Measurements from ENCODE around the gene AHSP. TPM values are rescaled to one million over a fixed set of nuclear protein-coding genes. Genes with fewer than 3 reads are reported as not detected.
"Not testable (repeated sequence)": the region's sequence is repeated elsewhere in the genome, so short reads cannot be mapped to it uniquely, and the experiment has no call there.

AHSP gene
- total RNA-seq, 1 experiment from 2014 or later: not detected

DNA sequence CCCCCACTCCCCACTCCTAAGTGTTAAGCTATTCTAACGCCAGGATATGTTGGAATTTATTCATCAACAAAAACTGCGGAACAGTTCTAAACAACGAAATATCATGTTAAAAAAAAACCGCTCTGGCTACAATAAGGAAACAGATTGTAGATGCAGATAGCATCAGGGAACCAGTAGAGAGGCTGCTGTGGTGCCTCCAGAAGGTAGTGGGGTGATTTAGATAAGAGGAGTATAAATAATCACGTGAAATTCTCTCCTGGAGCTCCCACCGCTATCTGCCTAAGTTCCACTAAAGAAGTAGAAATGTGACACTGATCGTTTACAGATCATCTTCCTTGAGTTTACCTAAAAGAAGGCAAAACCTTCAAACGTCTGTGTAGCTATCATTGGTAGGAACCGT is 8.0 kb downstream of the AHSP start:
- no peaks in the 10 kb centered on the region for H3K4me1 Mint-ChIP-seq (ENCODE audit: low read depth, unreplicated experiment)
- H3K9me3 Mint-ChIP-seq (ENCODE audit: unreplicated experiment): no peaks in the 10 kb centered on the region
- no peak for DNase-seq
- BruUV-seq (replicated peaks): no TSS peak
- intact Hi-C loops (cut with micrococcal nuclease; ENCODE audit: unreplicated experiment): no loop called here
- Histone ChIP-seq H3K36me3 (ENCODE audit: control insufficient read depth, insufficient read depth, low read length) (no peaks in the 10 kb centered on the region), H3K4me1 (no peaks in the 10 kb centered on the region), H3K27me3 (replicated peaks; ENCODE audit: control insufficient read depth, insufficient read depth, low read length) (no peaks in the 10 kb centered on the region), H3K4me3 (ENCODE audit: low read depth, low read length) (no peak overlapping the region), H3K9me3 (no peaks in the 10 kb centered on the region)
- ChIA-PET CTCF (interaction anchor here (0.6 kb wide), 1 partner anchor 320 kb away, joined by 6 read pairs; no protein-coding TSS in a partner anchor), POLR2A (no interaction called here)
- peaks cover 3% of the 10 kb centered on the region for H3K27me3 Mint-ChIP-seq (ENCODE audit: insufficient read depth, unreplicated experiment)
- no peak overlapping the region for H3K4me3 Mint-ChIP-seq (ENCODE audit: unreplicated experiment)
- H3K27ac Mint-ChIP-seq (ENCODE audit: unreplicated experiment): no peak overlapping the region
- H3K36me3 Mint-ChIP-seq (ENCODE audit: insufficient read depth, unreplicated experiment): no peaks in the 10 kb centered on the region
- TF ChIP-seq, protein P1, sequence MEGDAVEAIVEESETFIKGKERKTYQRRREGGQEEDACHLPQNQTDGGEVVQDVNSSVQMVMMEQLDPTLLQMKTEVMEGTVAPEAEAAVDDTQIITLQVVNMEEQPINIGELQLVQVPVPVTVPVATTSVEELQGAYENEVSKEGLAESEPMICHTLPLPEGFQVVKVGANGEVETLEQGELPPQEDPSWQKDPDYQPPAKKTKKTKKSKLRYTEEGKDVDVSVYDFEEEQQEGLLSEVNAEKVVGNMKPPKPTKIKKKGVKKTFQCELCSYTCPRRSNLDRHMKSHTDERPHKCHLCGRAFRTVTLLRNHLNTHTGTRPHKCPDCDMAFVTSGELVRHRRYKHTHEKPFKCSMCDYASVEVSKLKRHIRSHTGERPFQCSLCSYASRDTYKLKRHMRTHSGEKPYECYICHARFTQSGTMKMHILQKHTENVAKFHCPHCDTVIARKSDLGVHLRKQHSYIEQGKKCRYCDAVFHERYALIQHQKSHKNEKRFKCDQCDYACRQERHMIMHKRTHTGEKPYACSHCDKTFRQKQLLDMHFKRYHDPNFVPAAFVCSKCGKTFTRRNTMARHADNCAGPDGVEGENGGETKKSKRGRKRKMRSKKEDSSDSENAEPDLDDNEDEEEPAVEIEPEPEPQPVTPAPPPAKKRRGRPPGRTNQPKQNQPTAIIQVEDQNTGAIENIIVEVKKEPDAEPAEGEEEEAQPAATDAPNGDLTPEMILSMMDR (IDR thresholded peaks at IDR 0.05; ENCODE audit: insufficient read depth in 1 of 2, low read depth in 1 of 2, low read length in 1 of 2, severe bottlenecking in 1 of 2, unreplicated experiment in 1 of 2): no peak

DNA sequence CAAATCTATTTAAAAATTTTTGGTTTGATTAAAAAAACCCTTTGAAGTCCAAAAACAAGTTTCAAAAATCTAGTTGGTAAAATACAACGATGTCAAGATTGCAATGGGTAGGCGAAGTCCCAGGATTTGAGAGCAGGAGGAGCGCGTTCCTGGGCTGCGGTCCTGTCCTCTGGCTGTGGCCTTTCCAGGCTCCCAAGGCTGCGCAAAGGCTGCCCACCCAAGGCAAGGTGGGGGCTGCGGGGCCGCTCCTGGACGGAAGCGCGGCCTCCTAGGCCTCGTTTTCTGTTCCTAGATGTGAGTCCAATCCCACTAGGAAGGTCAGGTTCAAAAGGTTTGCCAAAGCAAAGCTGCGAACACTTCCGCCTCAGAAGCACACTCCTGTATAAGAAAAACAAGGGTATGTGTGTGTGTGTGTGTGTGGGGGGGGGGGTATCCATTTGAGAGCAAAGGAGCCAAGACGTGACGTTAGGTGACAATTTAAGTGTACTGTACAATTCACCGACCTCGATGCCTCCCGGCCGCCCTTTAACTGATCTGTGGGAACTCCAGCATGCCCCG is 9.2 kb downstream of the AHSP start:
- Mint-ChIP-seq H3K4me1 (ENCODE audit: low read depth, unreplicated experiment) (no peaks in the 10 kb centered on the region), H3K27ac (ENCODE audit: unreplicated experiment) (no peak overlapping the region), H3K4me3 (ENCODE audit: unreplicated experiment) (no peak overlapping the region), H3K27me3 (ENCODE audit: insufficient read depth, unreplicated experiment) (peaks cover 3% of the 10 kb centered on the region), H3K36me3 (ENCODE audit: insufficient read depth, unreplicated experiment) (no peaks in the 10 kb centered on the region), H3K9me3 (ENCODE audit: unreplicated experiment) (peaks cover 2% of the 10 kb centered on the region)
- no peaks in the 10 kb centered on the region for H3K27me3 ChIP-seq (replicated peaks; ENCODE audit: control insufficient read depth, insufficient read depth, low read length)
- CTCF ChIA-PET: no interaction called here
- POLR2A ChIA-PET: no interaction called here
- H3K4me3 ChIP-seq (ENCODE audit: low read depth, low read length): no peak overlapping the region
- intact Hi-C loops (cut with micrococcal nuclease; ENCODE audit: unreplicated experiment): no loop called here
- no peaks in the 10 kb centered on the region for H3K4me1 ChIP-seq
- H3K36me3 ChIP-seq (ENCODE audit: control insufficient read depth, insufficient read depth, low read length): no peaks in the 10 kb centered on the region
- DNase-seq: no peak
- H3K9me3 ChIP-seq: no peaks in the 10 kb centered on the region
- TF ChIP-seq, protein P1 (IDR thresholded peaks at IDR 0.05; ENCODE audit: insufficient read depth in 1 of 2, low read depth in 1 of 2, low read length in 1 of 2, severe bottlenecking in 1 of 2, unreplicated experiment in 1 of 2): no peak
- BruUV-seq (replicated peaks): no TSS peak

DNA sequence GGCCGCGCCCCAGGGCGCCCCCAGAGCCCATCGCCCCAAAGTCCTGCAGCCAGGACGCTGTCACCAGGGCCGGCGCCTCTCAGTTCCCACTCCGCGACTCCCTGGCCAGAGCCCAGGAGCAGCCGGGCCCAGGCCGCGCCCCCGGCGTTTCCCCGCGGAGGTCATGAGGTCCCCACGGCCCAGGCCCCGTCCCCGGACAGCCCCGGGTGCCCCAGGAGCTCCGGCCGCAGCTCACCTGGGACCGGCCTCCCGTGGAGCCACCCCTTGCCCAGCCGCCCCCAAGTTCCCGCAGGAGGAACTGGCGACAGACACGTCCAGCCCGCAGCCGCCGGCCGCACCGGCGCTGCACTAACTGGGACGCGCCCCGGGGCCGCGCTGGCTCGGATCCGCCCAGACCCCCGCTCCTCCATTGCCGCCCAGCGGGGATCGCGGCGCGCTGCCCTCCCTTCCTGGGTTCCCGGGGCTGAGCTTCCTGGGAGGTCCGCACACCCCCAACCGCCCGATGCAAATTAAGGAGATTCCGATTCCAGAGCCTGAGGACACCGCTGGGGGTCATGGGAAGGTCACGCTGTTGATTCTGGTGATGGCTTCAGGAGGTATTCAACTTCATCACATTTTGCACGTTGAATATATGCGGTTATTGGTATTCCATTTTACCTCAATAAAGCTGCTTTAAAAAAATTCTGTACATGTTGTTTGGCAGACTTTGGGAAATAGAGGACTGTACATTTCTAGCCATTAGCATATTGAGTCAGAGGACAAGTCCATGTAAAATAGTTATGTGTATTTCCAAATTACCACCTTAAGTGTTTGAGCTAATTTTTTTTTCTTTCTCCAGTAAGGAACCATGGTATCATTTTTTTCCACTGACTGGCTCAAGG is 9.9 kb downstream of the AHSP start:
- H3K4me1 ChIP-seq: no peaks in the 10 kb centered on the region
- POLR2A ChIA-PET: no interaction called here
- H3K27ac Mint-ChIP-seq (ENCODE audit: unreplicated experiment): no peak overlapping the region
- no peaks in the 10 kb centered on the region for H3K36me3 Mint-ChIP-seq (ENCODE audit: insufficient read depth, unreplicated experiment)
- H3K27me3 Mint-ChIP-seq (ENCODE audit: insufficient read depth, unreplicated experiment): peaks cover 3% of the 10 kb centered on the region
- TF ChIP-seq, protein P1 (IDR thresholded peaks at IDR 0.05; ENCODE audit: insufficient read depth in 1 of 2, low read depth in 1 of 2, low read length in 1 of 2, severe bottlenecking in 1 of 2, unreplicated experiment in 1 of 2): no peak
- H3K4me3 ChIP-seq (ENCODE audit: low read depth, low read length): no peak overlapping the region
- no peaks in the 10 kb centered on the region for H3K27me3 ChIP-seq (replicated peaks; ENCODE audit: control insufficient read depth, insufficient read depth, low read length)
- no peaks in the 10 kb centered on the region for H3K4me1 Mint-ChIP-seq (ENCODE audit: low read depth, unreplicated experiment)
- intact Hi-C loops (cut with micrococcal nuclease; ENCODE audit: unreplicated experiment): no loop called here
- H3K9me3 ChIP-seq: no peaks in the 10 kb centered on the region
- no TSS peak for BruUV-seq (replicated peaks)
- CTCF ChIA-PET: no interaction called here
- no peak for DNase-seq
- no peaks in the 10 kb centered on the region for H3K36me3 ChIP-seq (ENCODE audit: control insufficient read depth, insufficient read depth, low read length)
- no peak overlapping the region for H3K4me3 Mint-ChIP-seq (ENCODE audit: unreplicated experiment)
- H3K9me3 Mint-ChIP-seq (ENCODE audit: unreplicated experiment): peaks cover 9% of the 10 kb centered on the region

DNA sequence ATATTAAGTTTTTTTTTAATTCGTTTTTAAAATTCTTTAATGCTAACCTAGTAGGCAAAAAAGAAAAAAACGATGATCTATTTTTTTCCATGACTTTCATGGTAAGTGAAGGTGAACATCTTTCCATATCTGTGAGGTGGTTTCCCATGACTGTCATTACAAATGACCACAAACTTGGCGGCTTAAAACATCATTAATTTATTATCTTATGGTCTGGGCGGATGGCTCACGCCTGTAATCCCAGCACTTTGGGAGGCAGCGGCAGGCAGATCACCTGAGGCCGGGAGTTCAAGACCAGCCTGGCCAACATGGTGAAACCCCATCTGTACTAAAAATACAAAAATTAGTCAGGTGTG is 10.5 kb downstream of the AHSP start:
- H3K9me3 Mint-ChIP-seq (ENCODE audit: unreplicated experiment); H3K27me3 ChIP-seq (replicated peaks; ENCODE audit: control insufficient read depth, insufficient read depth, low read length); BruUV-seq (replicated peaks); H3K9me3 ChIP-seq; H3K4me3 Mint-ChIP-seq (ENCODE audit: unreplicated experiment); H3K4me1 ChIP-seq; H3K36me3 Mint-ChIP-seq (ENCODE audit: insufficient read depth, unreplicated experiment); H3K27me3 Mint-ChIP-seq (ENCODE audit: insufficient read depth, unreplicated experiment); CTCF ChIA-PET; POLR2A ChIA-PET; DNase-seq; intact Hi-C loops (cut with micrococcal nuclease; ENCODE audit: unreplicated experiment); H3K4me3 ChIP-seq (ENCODE audit: low read depth, low read length); H3K27ac Mint-ChIP-seq (ENCODE audit: unreplicated experiment); H3K36me3 ChIP-seq (ENCODE audit: control insufficient read depth, insufficient read depth, low read length); H3K4me1 Mint-ChIP-seq (ENCODE audit: low read depth, unreplicated experiment): not testable (repeated sequence)

DNA sequence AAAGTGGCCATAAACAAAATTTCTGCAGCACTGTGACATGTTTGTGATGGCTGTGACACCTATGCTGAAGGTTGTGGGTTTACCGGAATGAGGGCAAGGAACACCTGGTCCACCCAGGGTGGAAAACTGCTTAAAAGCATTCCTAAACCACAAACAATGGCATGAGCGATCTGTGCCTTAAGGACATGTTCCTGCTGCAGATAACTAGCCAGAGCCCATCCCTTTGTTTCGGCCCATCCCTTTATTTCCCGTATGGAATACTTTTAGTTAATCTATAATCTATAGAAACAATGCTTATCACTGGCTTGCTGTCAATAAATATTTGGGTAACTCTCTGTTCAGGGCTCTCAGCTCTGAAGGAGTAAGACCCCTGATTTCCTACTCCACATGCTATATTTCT is 12.1 kb downstream of the AHSP start:
- H3K36me3 ChIP-seq (ENCODE audit: control insufficient read depth, insufficient read depth, low read length); H3K27me3 ChIP-seq (replicated peaks; ENCODE audit: control insufficient read depth, insufficient read depth, low read length); H3K27ac Mint-ChIP-seq (ENCODE audit: unreplicated experiment); H3K27me3 Mint-ChIP-seq (ENCODE audit: insufficient read depth, unreplicated experiment); H3K4me3 ChIP-seq (ENCODE audit: low read depth, low read length); H3K9me3 ChIP-seq; POLR2A ChIA-PET; H3K4me1 Mint-ChIP-seq (ENCODE audit: low read depth, unreplicated experiment); intact Hi-C loops (cut with micrococcal nuclease; ENCODE audit: unreplicated experiment); H3K4me1 ChIP-seq; H3K4me3 Mint-ChIP-seq (ENCODE audit: unreplicated experiment); CTCF ChIA-PET; BruUV-seq (replicated peaks); DNase-seq; H3K36me3 Mint-ChIP-seq (ENCODE audit: insufficient read depth, unreplicated experiment): not testable (repeated sequence)
- peaks cover 16% of the 10 kb centered on the region for H3K9me3 Mint-ChIP-seq (ENCODE audit: unreplicated experiment)
